Activated CD8-positive, alpha-beta T cell treated with anti-CD3 and anti-CD28 coated beads for 36 hours (primary cell): ENCODE results near the gene RNF44. TPM values are rescaled to one million over a fixed set of nuclear protein-coding genes. Genes with fewer than 3 reads are reported as not detected.

ENCODE experiments used
- ATAC-seq: fragments of 200-7000 bp; cut with Tn5 transposase; one replicate; pipeline ENCODE4 v1.10.0; 2021; ENCODE audit warnings: mild to moderate bottlenecking, moderate library complexity
- CTCF ChIA-PET: fragments of 350-600 bp; sonication (Branson Sonifier 250); formaldehyde crosslinking; loops from one replicate; lab custom pipeline; 2021; ENCODE audit warnings: antibody characterized with exemption; lab: Charles Lee
- POLR2A ChIA-PET: fragments of 350-600 bp; sonication (Branson Sonifier 250); formaldehyde crosslinking; loops from one replicate; lab custom pipeline; 2021; ENCODE audit warnings: antibody characterized with exemption; lab: Charles Lee
- DNase-seq: peaks from one replicate; pipeline ENCODE4 v3.0.0-alpha.2; 2020
- H3K27ac Mint-ChIP-seq: one replicate; pipeline ENCODE4 v1.8.0; 2021; ENCODE audit warnings: mild to moderate bottlenecking, mixed read lengths
- H3K27me3 Mint-ChIP-seq: one replicate; pipeline ENCODE4 v1.8.0; 2021; ENCODE audit warnings: mixed read lengths
- H3K36me3 Mint-ChIP-seq: one replicate; pipeline ENCODE4 v1.8.0; 2021; ENCODE audit warnings: low read depth, mixed read lengths
- H3K4me1 Mint-ChIP-seq: one replicate; pipeline ENCODE4 v1.8.0; 2021; ENCODE audit warnings: low read depth, mixed read lengths
- H3K4me3 Mint-ChIP-seq: one replicate; pipeline ENCODE4 v1.8.0; 2021; ENCODE audit warnings: mild to moderate bottlenecking, moderate library complexity, mixed read lengths
- H3K9me3 Mint-ChIP-seq: one replicate; pipeline ENCODE4 v1.8.0; 2021; ENCODE audit warnings: mixed read lengths
- intact Hi-C: fragments of 100-400 bp; cut with micrococcal nuclease; formaldehyde crosslinking; loops from one replicate; pipeline ENCODE4 v1.10.0; 2022
- total RNA-seq, 2 experiments: library from RNA; stranded (reverse); gene quantifications; one replicate each; pipeline ENCODE4 v1.2.3, GENCODE V29; 2021
- TF ChIP-seq, protein P1 (sequence below): fragments of 200-600 bp; IDR thresholded peaks from one replicate; pipeline ENCODE4 v1.8.0; 2022; ENCODE audit warnings: antibody characterized with exemption, mild to moderate bottlenecking

The RNF44 gene
- total RNA-seq, 2 experiments from 2014 or later = 55.3 to 62.7 TPM

- Mint-ChIP-seq H3K9me3 (no peaks in the 10 kb centered on the region), H3K4me1 (peaks cover 8% of the 10 kb centered on the region), H3K36me3 (peaks cover 2% of the 10 kb centered on the region), H3K4me3 (no peak overlapping the region), H3K27me3 (no peaks in the 10 kb centered on the region), H3K27ac (no peak overlapping the region)
- POLR2A ChIA-PET = no interaction called here
- intact Hi-C loops = no loop called here
- no peak for ATAC-seq
- CTCF ChIA-PET = no interaction called here
- DNase-seq = no peak
- TF ChIP-seq, protein P1, sequence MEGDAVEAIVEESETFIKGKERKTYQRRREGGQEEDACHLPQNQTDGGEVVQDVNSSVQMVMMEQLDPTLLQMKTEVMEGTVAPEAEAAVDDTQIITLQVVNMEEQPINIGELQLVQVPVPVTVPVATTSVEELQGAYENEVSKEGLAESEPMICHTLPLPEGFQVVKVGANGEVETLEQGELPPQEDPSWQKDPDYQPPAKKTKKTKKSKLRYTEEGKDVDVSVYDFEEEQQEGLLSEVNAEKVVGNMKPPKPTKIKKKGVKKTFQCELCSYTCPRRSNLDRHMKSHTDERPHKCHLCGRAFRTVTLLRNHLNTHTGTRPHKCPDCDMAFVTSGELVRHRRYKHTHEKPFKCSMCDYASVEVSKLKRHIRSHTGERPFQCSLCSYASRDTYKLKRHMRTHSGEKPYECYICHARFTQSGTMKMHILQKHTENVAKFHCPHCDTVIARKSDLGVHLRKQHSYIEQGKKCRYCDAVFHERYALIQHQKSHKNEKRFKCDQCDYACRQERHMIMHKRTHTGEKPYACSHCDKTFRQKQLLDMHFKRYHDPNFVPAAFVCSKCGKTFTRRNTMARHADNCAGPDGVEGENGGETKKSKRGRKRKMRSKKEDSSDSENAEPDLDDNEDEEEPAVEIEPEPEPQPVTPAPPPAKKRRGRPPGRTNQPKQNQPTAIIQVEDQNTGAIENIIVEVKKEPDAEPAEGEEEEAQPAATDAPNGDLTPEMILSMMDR = no peak
Observed at GRCh38 chr5:176514244-176514950, 22.8 kb downstream of the RNF44 start.

DNA sequence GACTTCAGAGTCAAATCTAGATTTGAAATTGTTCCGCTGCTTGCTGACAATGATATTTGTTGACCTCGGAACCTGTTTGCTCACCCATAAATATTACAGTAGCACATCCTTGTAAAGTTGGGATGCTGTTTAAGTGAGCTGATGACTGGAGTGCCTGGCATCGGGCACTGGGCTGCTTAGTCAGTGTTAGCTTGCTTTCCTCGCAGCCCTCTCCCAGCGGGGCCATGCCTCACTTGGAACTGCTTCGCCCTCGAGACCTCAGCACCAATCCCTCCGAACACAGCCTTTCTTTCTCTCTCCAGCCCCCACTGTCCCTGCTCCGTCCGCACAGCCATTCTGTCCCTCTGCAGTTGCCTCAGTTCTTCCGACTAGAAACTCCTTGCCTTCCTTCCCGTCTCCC, 23.4 kb downstream of the RNF44 start:
- TF ChIP-seq, protein P1 = no peak
- POLR2A ChIA-PET = no interaction called here
- Mint-ChIP-seq H3K27ac (no peak overlapping the region), H3K27me3 (no peaks in the 10 kb centered on the region), H3K36me3 (peaks cover 4% of the 10 kb centered on the region), H3K4me1 (peaks cover 8% of the 10 kb centered on the region), H3K4me3 (no peak overlapping the region), H3K9me3 (no peaks in the 10 kb centered on the region)
- ATAC-seq (no peak), DNase-seq (no peak)
- CTCF ChIA-PET = no interaction called here
- intact Hi-C loops = no loop called here

DNA sequence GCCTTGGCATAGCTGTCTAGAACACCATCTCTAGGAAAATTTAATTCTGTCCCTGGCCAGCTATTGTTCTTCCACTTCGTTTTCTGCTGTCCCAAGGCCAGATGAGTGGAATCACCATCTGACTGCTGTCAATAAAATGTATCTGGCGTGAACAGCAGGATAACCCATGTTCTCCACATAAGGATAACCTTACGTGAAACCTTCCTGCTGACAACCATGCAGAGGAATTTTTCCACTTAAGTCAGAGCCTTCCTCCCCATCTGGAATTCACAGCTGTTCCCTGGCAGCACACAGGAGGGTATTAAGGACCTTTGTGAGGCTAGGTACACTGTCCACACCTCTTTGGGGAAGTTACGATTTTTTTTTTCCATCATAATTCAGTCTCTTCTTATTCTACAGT, 28.6 kb downstream of the RNF44 start:
- CTCF ChIA-PET = no interaction called here
- intact Hi-C loops = no loop called here
- peaks cover 23% of the 10 kb centered on the region for H3K36me3 Mint-ChIP-seq
- H3K9me3 Mint-ChIP-seq = no peaks in the 10 kb centered on the region
- TF ChIP-seq, protein P1 = no peak
- H3K4me1 Mint-ChIP-seq = no peaks in the 10 kb centered on the region
- ATAC-seq = no peak
- DNase-seq = no peak
- no peak overlapping the region for H3K4me3 Mint-ChIP-seq
- no peaks in the 10 kb centered on the region for H3K27me3 Mint-ChIP-seq
- POLR2A ChIA-PET = no interaction called here
- H3K27ac Mint-ChIP-seq = peak overlapping the region; percentile 45

GRCh38 chr5:176507911-176508310, 29.3 kb downstream of the RNF44 start:
- intact Hi-C loops = no loop called here
- Mint-ChIP-seq H3K4me3 (no peak overlapping the region), H3K27ac (no peak overlapping the region), H3K36me3 (peaks cover 28% of the 10 kb centered on the region), H3K9me3 (no peaks in the 10 kb centered on the region), H3K27me3 (no peaks in the 10 kb centered on the region), H3K4me1 (no peaks in the 10 kb centered on the region)
- POLR2A ChIA-PET = no interaction called here
- DNase-seq (no peak), ATAC-seq (no peak)
- CTCF ChIA-PET = no interaction called here
- TF ChIP-seq, protein P1 = no peak

DNA sequence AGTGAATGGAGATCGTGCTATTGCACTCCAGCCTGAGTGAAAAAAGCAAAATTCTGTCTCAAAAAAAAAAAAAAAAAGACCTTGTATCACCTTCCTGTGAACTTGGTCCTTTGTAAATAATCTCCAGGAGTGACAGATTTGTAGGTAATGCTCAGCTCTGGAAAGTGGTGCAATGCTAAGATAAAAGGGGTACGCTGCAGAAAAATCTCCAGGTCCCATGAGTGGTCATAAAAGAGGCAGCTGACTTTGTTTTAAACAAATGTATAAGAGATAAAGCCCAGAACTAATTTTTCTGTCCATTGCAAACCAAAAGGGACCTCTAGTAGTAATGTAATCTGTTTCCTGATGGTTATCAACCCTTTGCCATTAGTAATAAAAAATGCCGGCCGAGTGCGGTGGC, 33.7 kb downstream of the RNF44 start:
- CTCF ChIA-PET = no interaction called here
- ATAC-seq = no peak
- H3K4me3 Mint-ChIP-seq = no peak overlapping the region
- no peaks in the 10 kb centered on the region for H3K9me3 Mint-ChIP-seq
- no peak for DNase-seq
- intact Hi-C loops = no loop called here
- TF ChIP-seq, protein P1 = no peak
- no peaks in the 10 kb centered on the region for H3K27me3 Mint-ChIP-seq
- peaks cover 37% of the 10 kb centered on the region for H3K36me3 Mint-ChIP-seq
- no peaks in the 10 kb centered on the region for H3K4me1 Mint-ChIP-seq
- POLR2A ChIA-PET = interaction anchor here (1.9 kb wide), 1 partner anchor 51 kb away, joined by 4 read pairs; no protein-coding TSS in a partner anchor
- H3K27ac Mint-ChIP-seq = peak overlapping the region; percentile 34
